ENCODE measurements around the gene PPP1R13B. TPM values are rescaled to one million over a fixed set of nuclear protein-coding genes. Genes with fewer than 3 reads are reported as not detected.

The PPP1R13B gene
- total and polyA plus RNA-seq, 8 donors: 20.9 to 33.9 (median 26.9) TPM

DNA sequence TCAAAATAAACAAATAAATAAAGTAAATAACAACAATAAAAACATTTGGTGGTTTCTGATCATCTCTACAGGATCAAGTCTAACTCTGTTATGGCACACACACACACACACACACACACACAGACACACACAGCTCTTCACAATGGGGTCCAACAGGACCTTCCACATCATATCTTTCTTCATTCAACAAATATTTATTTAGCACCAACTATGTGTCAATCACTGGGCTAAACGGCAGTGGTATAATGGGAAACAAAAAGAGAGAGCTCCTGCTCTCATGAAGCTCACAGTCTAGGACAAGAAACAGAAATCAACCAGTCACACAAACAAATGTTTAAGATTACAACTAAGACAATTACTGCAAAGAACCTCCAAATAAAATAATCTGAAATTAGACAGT, 9.3 kb downstream of the PPP1R13B start:
- Histone ChIP-seq H3K9me3 (no peaks in the 10 kb centered on the region), H3K4me1 (peaks cover 0 to 14% (median 4%) of the 10 kb centered on the region in 3 donors), H3K4me3 (no peak overlapping the region), H3K27me3 (no peaks in the 10 kb centered on the region), H3K36me3 (no peaks in the 10 kb centered on the region), H3K27ac (no peak overlapping the region)
- FAIRE-seq: no peak
- intact Hi-C loops (cut with DNase I): no loop called here
- TF ChIP-seq, protein P1, sequence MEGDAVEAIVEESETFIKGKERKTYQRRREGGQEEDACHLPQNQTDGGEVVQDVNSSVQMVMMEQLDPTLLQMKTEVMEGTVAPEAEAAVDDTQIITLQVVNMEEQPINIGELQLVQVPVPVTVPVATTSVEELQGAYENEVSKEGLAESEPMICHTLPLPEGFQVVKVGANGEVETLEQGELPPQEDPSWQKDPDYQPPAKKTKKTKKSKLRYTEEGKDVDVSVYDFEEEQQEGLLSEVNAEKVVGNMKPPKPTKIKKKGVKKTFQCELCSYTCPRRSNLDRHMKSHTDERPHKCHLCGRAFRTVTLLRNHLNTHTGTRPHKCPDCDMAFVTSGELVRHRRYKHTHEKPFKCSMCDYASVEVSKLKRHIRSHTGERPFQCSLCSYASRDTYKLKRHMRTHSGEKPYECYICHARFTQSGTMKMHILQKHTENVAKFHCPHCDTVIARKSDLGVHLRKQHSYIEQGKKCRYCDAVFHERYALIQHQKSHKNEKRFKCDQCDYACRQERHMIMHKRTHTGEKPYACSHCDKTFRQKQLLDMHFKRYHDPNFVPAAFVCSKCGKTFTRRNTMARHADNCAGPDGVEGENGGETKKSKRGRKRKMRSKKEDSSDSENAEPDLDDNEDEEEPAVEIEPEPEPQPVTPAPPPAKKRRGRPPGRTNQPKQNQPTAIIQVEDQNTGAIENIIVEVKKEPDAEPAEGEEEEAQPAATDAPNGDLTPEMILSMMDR (IDR thresholded peaks at IDR 0.05): no peak
- WGBS, 2 donors: 9 to 12% methylated on average over 1 of the region's 1 CpG
- no peak for DNase-seq
- ATAC-seq: no peak

GRCh38 chr14:103836976-103837725, 10.2 kb downstream of the PPP1R13B start:
- no peak overlapping the region for H3K27ac ChIP-seq
- intact Hi-C loops (cut with DNase I): no loop called here
- H3K9me3 ChIP-seq: no peaks in the 10 kb centered on the region
- DNase-seq (no peak), FAIRE-seq (no peak), ATAC-seq (no peak)
- WGBS, 2 donors: 62 to 64% methylated on average over 6 of the region's 6 CpGs
- H3K27me3 ChIP-seq: no peaks in the 10 kb centered on the region
- H3K36me3 ChIP-seq: no peaks in the 10 kb centered on the region
- peaks cover 0 to 14% (median 4%) of the 10 kb centered on the region in 3 donors for H3K4me1 ChIP-seq
- H3K4me3 ChIP-seq: no peak overlapping the region
- TF ChIP-seq, protein P1 (IDR thresholded peaks at IDR 0.05): no peak

DNA sequence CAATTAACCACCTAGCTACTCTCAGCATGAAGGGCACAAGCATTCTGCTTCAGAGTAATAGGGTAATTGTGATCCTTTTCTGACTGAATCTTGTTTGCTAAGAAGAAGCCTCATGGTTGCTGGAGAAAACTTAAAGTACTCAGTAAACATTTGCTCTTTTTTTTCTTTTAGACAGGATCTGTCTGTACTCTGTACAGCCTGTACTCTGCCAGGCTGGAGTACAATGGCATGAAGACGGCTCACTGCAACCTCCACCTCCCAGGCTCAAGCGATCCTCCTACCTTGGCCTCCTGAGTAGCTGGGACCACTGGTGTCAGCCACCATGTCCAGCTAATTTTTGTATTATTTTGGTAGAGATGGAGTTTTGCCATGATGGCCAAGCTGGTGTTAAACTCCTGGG, 12.4 kb downstream of the PPP1R13B start:
- no peak for FAIRE-seq
- no peak overlapping the region for H3K4me3 ChIP-seq
- TF ChIP-seq, protein P1 (IDR thresholded peaks at IDR 0.05): no peak
- ATAC-seq: no peak
- H3K27ac ChIP-seq: no peak overlapping the region
- no peaks in the 10 kb centered on the region for H3K27me3 ChIP-seq
- no peak for DNase-seq
- H3K36me3 ChIP-seq: no peaks in the 10 kb centered on the region
- intact Hi-C loops (cut with DNase I): no loop called here
- H3K4me1 ChIP-seq: peaks cover 0 to 9% (median 0%) of the 10 kb centered on the region in 3 donors
- no peaks in the 10 kb centered on the region for H3K9me3 ChIP-seq
- WGBS, 2 donors: 87 to 92% methylated on average over 2 of the region's 2 CpGs

DNA sequence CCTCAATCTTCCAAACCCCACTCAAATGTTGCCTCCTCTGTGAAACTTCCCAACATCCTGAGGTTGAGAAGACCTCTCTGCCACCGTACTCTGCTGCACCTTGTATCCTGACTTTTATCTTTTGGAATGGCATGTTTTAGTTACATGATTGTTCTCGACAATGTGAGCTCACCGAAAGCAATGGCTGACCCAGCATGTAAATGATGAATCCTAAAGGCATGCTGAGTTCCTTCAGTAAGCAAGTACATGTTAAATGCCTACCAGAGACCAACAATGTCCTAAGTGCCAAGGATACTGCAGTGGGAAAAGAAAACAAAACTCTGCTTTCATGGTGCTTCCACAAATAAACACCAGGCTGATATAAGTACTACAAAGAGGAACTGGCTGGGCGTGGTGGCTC, 13.7 kb downstream of the PPP1R13B start:
- Histone ChIP-seq H3K9me3 (no peaks in the 10 kb centered on the region), H3K27me3 (no peaks in the 10 kb centered on the region), H3K4me1 (peaks cover 4 to 7% (median 6%) of the 10 kb centered on the region in 3 donors), H3K27ac (no peak overlapping the region), H3K36me3 (no peaks in the 10 kb centered on the region), H3K4me3 (no peak overlapping the region)
- TF ChIP-seq, protein P1 (IDR thresholded peaks at IDR 0.05): no peak
- WGBS, 2 donors: 82 to 84% methylated on average over 4 of the region's 4 CpGs
- no peak for DNase-seq
- no peak for ATAC-seq
- FAIRE-seq: no peak
- intact Hi-C loops (cut with DNase I): no loop called here

GRCh38 chr14:103832046-103832445, 15.3 kb downstream of the PPP1R13B start:
- DNase-seq (no peak), ATAC-seq (no peak), FAIRE-seq (no peak)
- H3K27me3 ChIP-seq: no peaks in the 10 kb centered on the region
- no peaks in the 10 kb centered on the region for H3K9me3 ChIP-seq
- peaks cover 3 to 15% (median 11%) of the 10 kb centered on the region in 3 donors for H3K4me1 ChIP-seq
- intact Hi-C loops (cut with DNase I): no loop called here
- H3K27ac ChIP-seq: no peak overlapping the region
- TF ChIP-seq, protein P1 (IDR thresholded peaks at IDR 0.05): no peak
- H3K4me3 ChIP-seq: no peak overlapping the region
- 55 to 61% methylated on average over 1 of the region's 1 CpG for WGBS, 2 donors
- no peaks in the 10 kb centered on the region for H3K36me3 ChIP-seq
